AG10803 (cell line): ENCODE measurements around the gene INPP5A.

ENCODE experiments used
- DNase-seq: peaks from one replicate; pipeline ENCODE4 v3.0.0; 2010; ENCODE audit warnings: low read depth
- H3K4me3 ChIP-seq: 2 replicates; pipeline ENCODE4 v1.5.1; 2011; ENCODE audit warnings: mild to moderate bottlenecking, low read length, control low read depth
- TF ChIP-seq, protein P1 (sequence below): conservative IDR thresholded peaks from 2 replicates; pipeline ENCODE4 v1.5.1; 2011; ENCODE audit warnings: mild to moderate bottlenecking, low read length, control low read depth, inconsistent platforms

The INPP5A gene

DNA sequence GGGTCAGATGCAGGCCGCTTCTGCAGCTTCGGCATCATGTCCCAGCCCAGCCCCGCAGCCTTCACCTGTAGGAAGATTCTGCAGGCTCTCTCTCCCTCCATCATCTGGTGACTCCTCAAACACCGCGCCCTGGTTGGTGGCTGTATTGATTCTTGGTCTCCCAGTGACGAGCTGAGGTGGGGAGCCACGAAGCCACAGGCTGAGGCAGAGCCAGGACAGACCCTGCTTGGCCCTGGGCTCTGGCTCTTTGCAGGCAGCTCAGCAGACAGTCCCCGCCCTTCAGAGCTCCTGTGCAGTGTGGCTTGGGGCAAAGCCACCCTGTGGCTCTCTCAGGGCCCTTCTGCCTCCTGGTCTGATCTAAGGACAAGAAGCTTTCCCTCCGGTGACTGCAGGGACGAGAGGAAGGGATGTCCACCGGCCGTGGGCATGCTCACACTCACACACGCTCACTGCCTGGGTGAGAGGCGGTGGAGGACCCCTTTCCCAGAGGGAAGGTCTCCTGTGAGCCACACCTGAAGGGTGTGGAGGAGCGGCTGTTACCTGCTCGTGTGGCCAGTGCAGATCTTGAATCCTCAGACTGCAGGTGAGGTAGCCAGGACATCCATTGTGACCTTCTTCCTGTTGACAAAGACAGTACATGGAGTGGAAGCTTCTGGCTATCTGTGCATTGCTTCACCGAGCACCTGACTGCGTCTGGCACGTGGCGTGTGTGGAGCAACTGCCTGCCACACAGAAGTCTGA, 79.6 kb downstream of the INPP5A start:
- H3K4me3 ChIP-seq = no peak overlapping the region
- TF ChIP-seq, protein P1, sequence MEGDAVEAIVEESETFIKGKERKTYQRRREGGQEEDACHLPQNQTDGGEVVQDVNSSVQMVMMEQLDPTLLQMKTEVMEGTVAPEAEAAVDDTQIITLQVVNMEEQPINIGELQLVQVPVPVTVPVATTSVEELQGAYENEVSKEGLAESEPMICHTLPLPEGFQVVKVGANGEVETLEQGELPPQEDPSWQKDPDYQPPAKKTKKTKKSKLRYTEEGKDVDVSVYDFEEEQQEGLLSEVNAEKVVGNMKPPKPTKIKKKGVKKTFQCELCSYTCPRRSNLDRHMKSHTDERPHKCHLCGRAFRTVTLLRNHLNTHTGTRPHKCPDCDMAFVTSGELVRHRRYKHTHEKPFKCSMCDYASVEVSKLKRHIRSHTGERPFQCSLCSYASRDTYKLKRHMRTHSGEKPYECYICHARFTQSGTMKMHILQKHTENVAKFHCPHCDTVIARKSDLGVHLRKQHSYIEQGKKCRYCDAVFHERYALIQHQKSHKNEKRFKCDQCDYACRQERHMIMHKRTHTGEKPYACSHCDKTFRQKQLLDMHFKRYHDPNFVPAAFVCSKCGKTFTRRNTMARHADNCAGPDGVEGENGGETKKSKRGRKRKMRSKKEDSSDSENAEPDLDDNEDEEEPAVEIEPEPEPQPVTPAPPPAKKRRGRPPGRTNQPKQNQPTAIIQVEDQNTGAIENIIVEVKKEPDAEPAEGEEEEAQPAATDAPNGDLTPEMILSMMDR = no peak
- no peak for DNase-seq

DNA sequence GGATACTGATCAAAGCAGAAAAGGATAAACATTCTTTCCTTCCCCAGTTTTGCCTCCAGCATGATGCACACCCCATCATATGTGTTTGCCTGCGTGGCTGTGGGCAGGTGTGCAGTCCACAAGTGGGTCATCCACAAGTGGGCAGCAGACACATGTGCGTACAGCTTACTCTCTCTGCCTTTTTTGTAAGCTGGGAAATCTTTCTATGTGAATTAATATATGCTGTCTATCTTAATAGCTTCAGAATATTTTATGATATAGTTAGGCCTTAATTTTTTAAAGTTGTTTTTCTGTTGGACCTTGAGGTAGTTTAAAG, 80.1 kb downstream of the INPP5A start:
- no peak overlapping the region for H3K4me3 ChIP-seq
- TF ChIP-seq, protein P1 = no peak
- no peak for DNase-seq

DNA sequence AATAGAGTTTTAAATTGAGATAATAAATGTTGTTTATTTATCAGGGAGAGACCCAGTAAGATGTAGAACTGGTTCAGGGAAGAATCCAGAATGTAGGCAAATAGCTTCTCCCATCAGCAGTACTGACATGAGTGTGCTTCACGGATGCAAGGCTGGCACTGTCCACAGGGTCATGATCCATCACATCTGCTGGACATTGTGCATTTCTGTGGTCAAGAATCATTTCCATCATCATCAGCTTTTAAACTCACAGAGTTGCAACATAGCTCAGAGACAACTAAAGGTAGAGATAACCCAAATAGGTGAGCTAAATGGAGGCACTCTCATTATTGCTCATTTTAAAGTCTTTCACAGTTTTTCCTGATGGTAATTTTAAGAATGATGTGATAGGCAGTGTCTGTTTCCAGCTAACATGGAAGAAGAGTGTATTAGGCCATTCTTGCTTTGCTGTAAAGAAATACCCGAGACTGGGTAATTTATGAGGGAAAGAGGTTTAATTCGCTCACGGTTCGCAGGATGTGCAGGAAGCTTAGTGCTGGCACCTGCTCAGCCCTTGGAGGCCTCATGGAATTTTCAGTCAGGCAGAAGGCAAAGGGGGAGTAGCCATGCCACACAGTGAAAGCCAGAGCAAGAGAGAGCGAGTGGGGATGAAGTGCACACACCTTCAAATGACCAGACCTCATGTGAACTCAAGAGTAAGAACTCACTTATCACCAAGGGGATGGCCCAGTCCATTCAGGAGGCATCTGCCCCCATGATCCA, 80.8 kb downstream of the INPP5A start:
- peak; percentile 31 for DNase-seq
- TF ChIP-seq, protein P1 = no peak
- H3K4me3 ChIP-seq = no peak overlapping the region

DNA sequence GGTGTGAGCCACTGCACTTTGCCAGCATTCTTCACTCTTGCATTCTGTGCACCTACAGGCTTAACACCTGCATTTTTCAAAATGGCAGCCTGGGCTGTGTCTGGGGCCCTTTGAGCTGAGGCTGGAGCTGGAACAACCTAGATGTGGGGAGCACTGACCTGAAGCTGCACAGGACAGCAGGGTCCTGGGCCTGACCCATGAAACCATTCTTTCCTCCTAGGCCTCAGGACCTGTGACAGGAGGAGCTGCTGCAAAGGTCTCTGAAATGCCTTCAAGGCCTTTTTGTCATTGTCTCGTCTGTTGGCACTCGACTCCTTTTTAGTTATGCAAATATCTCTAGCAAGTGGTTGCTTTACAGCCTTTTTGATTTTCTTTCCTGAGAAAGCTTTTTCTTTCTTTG, 82.3 kb downstream of the INPP5A start:
- H3K4me3 ChIP-seq = no peak overlapping the region
- DNase-seq = no peak
- TF ChIP-seq, protein P1 = no peak

DNA sequence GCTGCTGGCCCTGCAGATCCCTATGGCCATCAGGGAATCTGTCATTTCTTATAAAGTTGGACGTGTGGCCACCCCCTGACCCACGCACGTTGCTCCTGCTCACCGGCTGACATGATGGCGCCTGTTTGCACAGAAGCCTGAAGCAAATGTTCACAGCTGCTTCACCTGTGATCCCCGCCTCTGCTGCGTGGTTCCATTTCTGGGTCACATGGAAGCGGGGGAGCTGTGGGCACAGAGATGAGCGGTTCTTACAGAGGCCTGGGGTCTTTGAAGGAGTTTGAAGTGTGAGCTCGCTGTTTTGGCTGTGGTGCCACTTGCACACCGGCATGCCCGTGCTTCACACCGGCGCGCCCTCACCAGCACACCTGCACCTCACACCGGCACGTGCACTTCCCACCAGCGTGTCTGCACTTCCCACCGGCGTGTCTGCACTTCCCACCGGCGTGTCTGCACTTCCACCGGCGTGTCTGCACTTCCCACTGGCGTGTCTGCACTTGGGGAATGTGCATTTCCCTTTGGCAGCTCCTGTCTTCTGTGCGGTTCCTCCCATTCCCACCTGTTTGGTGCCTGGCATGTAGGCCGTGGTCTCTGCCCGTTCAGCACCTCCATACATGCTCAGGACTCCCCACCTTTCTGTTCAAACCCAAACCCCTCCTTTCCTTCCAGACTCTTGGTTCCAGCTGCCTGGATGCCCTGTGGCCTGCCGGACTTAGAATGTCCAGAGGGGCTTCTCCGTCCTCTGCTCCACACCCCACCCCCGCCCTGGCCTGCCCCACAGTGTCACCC, 86.7 kb downstream of the INPP5A start:
- H3K4me3 ChIP-seq = no peak overlapping the region
- no peak for DNase-seq
- TF ChIP-seq, protein P1 = no peak

DNA sequence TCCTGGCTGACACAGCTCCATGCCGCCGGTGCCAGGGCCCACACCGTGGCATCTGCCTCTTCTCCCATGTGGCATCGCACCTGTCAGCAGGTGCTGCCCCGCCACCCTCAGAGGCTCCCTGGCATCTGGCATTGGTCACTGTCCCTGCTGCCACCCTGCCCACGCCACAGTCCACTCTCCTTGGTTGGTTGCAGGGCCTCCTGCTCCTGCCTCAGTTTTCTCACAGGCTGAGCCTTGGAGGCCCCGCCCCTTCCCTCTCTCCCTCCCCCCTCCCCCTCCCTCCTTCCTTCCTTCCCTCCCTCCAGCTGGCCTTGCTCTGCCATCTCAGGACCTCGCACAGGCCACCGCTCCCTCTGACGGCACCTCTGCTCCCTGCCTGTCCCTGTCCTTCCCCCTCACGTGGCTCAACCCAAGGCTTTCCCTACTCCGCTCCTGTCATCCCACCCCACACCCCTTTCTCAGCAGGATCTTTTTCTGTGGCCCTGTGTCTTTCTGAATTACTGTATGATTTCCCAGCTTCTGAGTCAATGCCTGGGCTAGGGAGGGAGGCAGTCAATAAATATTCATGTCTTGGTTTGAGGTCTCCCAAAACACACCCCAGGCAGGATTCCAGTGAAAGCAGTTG, 87.4 kb downstream of the INPP5A start:
- DNase-seq = peak; percentile 13
- TF ChIP-seq, protein P1 = no peak
- H3K4me3 ChIP-seq = no peak overlapping the region
